ENCODE results near the gene DPEP3.

DPEP3 gene

GRCh38 chr16:67928561-67929364 lies 51.5 kb downstream of the DPEP3 start:
- peak; percentile 95 for TF ChIP-seq CTCF (IDR thresholded peaks at IDR 0.05; ENCODE audit: insufficient read depth, low read depth, low read length, missing control alignments)
- H3K4me3 ChIP-seq (ENCODE audit: low read length): no peak overlapping the region
- DNase-seq (ENCODE audit: low read depth): peak; percentile 70

GRCh38 chr16:67928147-67928546 lies 52.2 kb downstream of the DPEP3 start:
- DNase-seq (ENCODE audit: low read depth): no peak
- H3K4me3 ChIP-seq (ENCODE audit: low read length): no peak overlapping the region
- no peak for TF ChIP-seq CTCF (IDR thresholded peaks at IDR 0.05; ENCODE audit: insufficient read depth, low read depth, low read length, missing control alignments)

- no peak overlapping the region for H3K4me3 ChIP-seq (ENCODE audit: low read length)
- TF ChIP-seq CTCF (IDR thresholded peaks at IDR 0.05; ENCODE audit: insufficient read depth, low read depth, low read length, missing control alignments): no peak
- DNase-seq (ENCODE audit: low read depth): no peak
Measured at GRCh38 chr16:67927131-67927941, 53.0 kb downstream of the DPEP3 start.

- TF ChIP-seq CTCF (IDR thresholded peaks at IDR 0.05; ENCODE audit: insufficient read depth, low read depth, low read length, missing control alignments): no peak
- DNase-seq (ENCODE audit: low read depth): peak; percentile 77
- no peak overlapping the region for H3K4me3 ChIP-seq (ENCODE audit: low read length)
Measured at GRCh38 chr16:67926181-67926750, 54.0 kb downstream of the DPEP3 start.

Measured in epithelial cell of esophagus (primary cell).